ENCODE data around the gene STRA8. TPM values are rescaled to one million over a fixed set of nuclear protein-coding genes. Genes with fewer than 3 reads are reported as not detected.

STRA8 gene
- total and polyA plus RNA-seq, 2 of the 13 experiments (the other 11 are each of a cell fraction or from before 2014, with no cell fraction given): not detected

DNA sequence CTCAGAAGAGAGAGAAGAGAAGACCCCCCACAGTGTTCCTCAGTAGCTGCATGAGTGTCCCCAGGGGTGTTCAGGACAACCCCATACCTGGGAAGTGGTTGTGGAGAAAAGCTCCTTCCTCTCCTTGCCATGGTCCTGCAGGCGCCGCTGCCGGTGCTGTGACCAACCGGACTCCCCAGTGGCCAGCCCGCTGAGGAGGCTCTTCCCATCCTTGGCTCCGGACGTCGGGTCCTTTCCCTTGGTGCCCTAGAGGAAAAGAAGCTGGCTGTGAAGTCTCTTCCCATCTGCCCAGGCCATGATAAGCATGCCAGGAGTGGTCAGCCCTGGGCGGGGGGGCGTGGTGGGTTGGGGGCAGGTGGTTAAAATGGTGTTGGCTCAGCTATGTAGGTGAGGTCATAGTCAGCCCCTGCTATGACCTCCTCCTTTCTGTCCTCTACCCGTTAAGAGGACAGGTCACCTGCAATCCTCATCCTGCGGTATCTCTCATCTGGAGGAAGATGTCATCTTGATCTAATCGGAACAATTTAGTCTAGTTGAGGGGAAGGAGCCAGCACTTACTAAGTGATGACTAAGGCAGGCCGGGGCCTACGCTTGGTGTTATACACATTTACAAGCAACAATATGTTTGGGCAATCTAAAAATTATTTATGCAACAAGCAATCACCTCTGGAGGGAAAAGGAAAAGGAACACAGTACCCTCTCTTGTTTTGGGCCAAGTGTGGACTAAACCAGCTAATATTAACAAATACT, 35.6 kb upstream of the STRA8 start (continued):
- TF ChIP-seq ZBTB20 (CRISPR knock-in tag; IDR thresholded peaks at IDR 0.05; ENCODE audit: borderline replicate concordance, low read depth): no peak
- no peak for TF ChIP-seq HNRNPL (IDR thresholded peaks at IDR 0.05; ENCODE audit: low read depth, low read length)
- TF ChIP-seq FLYWCH1 (CRISPR knock-in tag; IDR thresholded peaks at IDR 0.05): no peak
- TF ChIP-seq TRAFD1 (CRISPR knock-in tag; IDR thresholded peaks at IDR 0.05; ENCODE audit: borderline replicate concordance): no peak
- TF ChIP-seq, protein P1, sequence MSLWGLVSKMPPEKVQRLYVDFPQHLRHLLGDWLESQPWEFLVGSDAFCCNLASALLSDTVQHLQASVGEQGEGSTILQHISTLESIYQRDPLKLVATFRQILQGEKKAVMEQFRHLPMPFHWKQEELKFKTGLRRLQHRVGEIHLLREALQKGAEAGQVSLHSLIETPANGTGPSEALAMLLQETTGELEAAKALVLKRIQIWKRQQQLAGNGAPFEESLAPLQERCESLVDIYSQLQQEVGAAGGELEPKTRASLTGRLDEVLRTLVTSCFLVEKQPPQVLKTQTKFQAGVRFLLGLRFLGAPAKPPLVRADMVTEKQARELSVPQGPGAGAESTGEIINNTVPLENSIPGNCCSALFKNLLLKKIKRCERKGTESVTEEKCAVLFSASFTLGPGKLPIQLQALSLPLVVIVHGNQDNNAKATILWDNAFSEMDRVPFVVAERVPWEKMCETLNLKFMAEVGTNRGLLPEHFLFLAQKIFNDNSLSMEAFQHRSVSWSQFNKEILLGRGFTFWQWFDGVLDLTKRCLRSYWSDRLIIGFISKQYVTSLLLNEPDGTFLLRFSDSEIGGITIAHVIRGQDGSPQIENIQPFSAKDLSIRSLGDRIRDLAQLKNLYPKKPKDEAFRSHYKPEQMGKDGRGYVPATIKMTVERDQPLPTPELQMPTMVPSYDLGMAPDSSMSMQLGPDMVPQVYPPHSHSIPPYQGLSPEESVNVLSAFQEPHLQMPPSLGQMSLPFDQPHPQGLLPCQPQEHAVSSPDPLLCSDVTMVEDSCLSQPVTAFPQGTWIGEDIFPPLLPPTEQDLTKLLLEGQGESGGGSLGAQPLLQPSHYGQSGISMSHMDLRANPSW (CRISPR knock-in tag; IDR thresholded peaks at IDR 0.05; ENCODE audit: borderline replicate concordance): no peak
- TF ChIP-seq, protein P2, sequence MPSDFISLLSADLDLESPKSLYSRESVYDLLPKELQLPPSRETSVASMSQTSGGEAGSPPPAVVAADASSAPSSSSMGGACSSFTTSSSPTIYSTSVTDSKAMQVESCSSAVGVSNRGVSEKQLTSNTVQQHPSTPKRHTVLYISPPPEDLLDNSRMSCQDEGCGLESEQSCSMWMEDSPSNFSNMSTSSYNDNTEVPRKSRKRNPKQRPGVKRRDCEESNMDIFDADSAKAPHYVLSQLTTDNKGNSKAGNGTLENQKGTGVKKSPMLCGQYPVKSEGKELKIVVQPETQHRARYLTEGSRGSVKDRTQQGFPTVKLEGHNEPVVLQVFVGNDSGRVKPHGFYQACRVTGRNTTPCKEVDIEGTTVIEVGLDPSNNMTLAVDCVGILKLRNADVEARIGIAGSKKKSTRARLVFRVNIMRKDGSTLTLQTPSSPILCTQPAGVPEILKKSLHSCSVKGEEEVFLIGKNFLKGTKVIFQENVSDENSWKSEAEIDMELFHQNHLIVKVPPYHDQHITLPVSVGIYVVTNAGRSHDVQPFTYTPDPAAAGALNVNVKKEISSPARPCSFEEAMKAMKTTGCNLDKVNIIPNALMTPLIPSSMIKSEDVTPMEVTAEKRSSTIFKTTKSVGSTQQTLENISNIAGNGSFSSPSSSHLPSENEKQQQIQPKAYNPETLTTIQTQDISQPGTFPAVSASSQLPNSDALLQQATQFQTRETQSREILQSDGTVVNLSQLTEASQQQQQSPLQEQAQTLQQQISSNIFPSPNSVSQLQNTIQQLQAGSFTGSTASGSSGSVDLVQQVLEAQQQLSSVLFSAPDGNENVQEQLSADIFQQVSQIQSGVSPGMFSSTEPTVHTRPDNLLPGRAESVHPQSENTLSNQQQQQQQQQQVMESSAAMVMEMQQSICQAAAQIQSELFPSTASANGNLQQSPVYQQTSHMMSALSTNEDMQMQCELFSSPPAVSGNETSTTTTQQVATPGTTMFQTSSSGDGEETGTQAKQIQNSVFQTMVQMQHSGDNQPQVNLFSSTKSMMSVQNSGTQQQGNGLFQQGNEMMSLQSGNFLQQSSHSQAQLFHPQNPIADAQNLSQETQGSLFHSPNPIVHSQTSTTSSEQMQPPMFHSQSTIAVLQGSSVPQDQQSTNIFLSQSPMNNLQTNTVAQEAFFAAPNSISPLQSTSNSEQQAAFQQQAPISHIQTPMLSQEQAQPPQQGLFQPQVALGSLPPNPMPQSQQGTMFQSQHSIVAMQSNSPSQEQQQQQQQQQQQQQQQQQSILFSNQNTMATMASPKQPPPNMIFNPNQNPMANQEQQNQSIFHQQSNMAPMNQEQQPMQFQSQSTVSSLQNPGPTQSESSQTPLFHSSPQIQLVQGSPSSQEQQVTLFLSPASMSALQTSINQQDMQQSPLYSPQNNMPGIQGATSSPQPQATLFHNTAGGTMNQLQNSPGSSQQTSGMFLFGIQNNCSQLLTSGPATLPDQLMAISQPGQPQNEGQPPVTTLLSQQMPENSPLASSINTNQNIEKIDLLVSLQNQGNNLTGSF (CRISPR knock-in tag; IDR thresholded peaks at IDR 0.05): no peak
- no peak for TF ChIP-seq ASH2L (IDR thresholded peaks at IDR 0.05; ENCODE audit: insufficient read length, low read depth, low read length)
- TF ChIP-seq DPF2 (CRISPR knock-in tag; IDR thresholded peaks at IDR 0.05; ENCODE audit: borderline replicate concordance, low read depth): no peak
- no peak for TF ChIP-seq MLLT10 (CRISPR knock-in tag; IDR thresholded peaks at IDR 0.05)
- TF ChIP-seq ZNF850 (CRISPR knock-in tag; conservative IDR thresholded peaks at IDR 0.05): no peak
- no peak for TF ChIP-seq ZNF142 (CRISPR knock-in tag; IDR thresholded peaks at IDR 0.05)
